GM12891 (cell line): ENCODE measurements around the gene ADPRH.

Experiments used
- PAX5 ChIP-seq: IDR thresholded peaks from 2 replicates; pipeline ENCODE4 v1.6.1; 2011; ENCODE audit warnings: low read length, moderate library complexity, mild to moderate bottlenecking; ENCODE audit not compliant: insufficient read depth, severe bottlenecking
- POLR2A ChIP-seq: IDR thresholded peaks from 2 replicates; pipeline ENCODE4 v1.6.1; 2011; ENCODE audit warnings: low read depth, low read length, control low read depth
- POLR2AphosphoS5 ChIP-seq: IDR thresholded peaks from 2 replicates; pipeline ENCODE4 v1.6.1; 2011; ENCODE audit warnings: low read depth, low read length, control low read depth
- POU2F2 ChIP-seq: IDR thresholded peaks from 2 replicates; pipeline ENCODE4 v1.6.1; 2011; ENCODE audit warnings: low read depth, mild to moderate bottlenecking, control low read depth, low read length, moderate library complexity
- SPI1 ChIP-seq: IDR thresholded peaks from 2 replicates; pipeline ENCODE4 v1.6.1; 2011; ENCODE audit warnings: low read depth, low read length, control low read depth
- TAF1 ChIP-seq: IDR thresholded peaks from 2 replicates; pipeline ENCODE4 v1.6.1; 2011; ENCODE audit warnings: low read depth, low read length, control low read depth

- TF ChIP-seq POLR2A (no peak), POLR2AphosphoS5 (no peak), TAF1 (no peak), SPI1 (no peak), POU2F2 (no peak), PAX5 (no peak)
Observed at GRCh38 chr3:119630880-119631329, 51.6 kb downstream of the ADPRH start.
